Endodermal cell (in vitro differentiated cells): ENCODE measurements around the gene NDUFAB1. TPM values are rescaled to one million over a fixed set of nuclear protein-coding genes. Genes with fewer than 3 reads are reported as not detected.

ENCODE experiments used
- DNase-seq: peaks from one replicate; pipeline ENCODE4 v3.0.0-alpha.2; 2017
- H3K27ac ChIP-seq: 2 replicates; pipeline ENCODE4 v1.5.1; 2013; ENCODE audit warnings: mild to moderate bottlenecking, low read depth, low read length, moderate library complexity
- H3K27me3 ChIP-seq: 2 replicates; pipeline ENCODE4 v1.6.1; 2013; ENCODE audit warnings: mild to moderate bottlenecking, low read length, moderate library complexity; ENCODE audit not compliant: insufficient read depth, control insufficient read depth, poor library complexity, severe bottlenecking
- H3K36me3 ChIP-seq: 2 replicates; pipeline ENCODE4 v1.7.0; 2013; ENCODE audit warnings: mild to moderate bottlenecking, low read length, moderate library complexity; ENCODE audit not compliant: control insufficient read depth, insufficient read depth
- H3K4me1 ChIP-seq: one replicate; pipeline ENCODE4 v1.7.0; 2013; ENCODE audit warnings: low read length; ENCODE audit not compliant: control insufficient read depth, insufficient read depth
- H3K4me3 ChIP-seq: 2 replicates; pipeline ENCODE4 v1.5.1; 2013; ENCODE audit warnings: mild to moderate bottlenecking, low read length, moderate library complexity
- H3K9ac ChIP-seq: 2 replicates; pipeline ENCODE4 v1.6.1; 2013; ENCODE audit warnings: mild to moderate bottlenecking, low read length, moderate library complexity; ENCODE audit not compliant: poor library complexity, severe bottlenecking; ENCODE audit errors: extremely low read depth
- H3K9me3 ChIP-seq: 2 replicates; pipeline ENCODE4 v1.6.1; 2013; ENCODE audit warnings: mild to moderate bottlenecking, low read length, moderate library complexity; ENCODE audit not compliant: control insufficient read depth
- H3K27ac Mint-ChIP-seq: 2 replicates; pipeline ENCODE4 v1.8.0; 2020; ENCODE audit warnings: mixed read lengths
- H3K27me3 Mint-ChIP-seq: 2 replicates; pipeline ENCODE4 v1.8.0; 2021; ENCODE audit warnings: mild to moderate bottlenecking, mixed read lengths; ENCODE audit not compliant: insufficient read depth
- H3K36me3 Mint-ChIP-seq: 2 replicates; pipeline ENCODE4 v1.8.0; 2020; ENCODE audit warnings: low read depth, mixed read lengths
- H3K4me1 Mint-ChIP-seq: 2 replicates; pipeline ENCODE4 v1.8.0; 2020; ENCODE audit warnings: mixed read lengths
- H3K4me3 Mint-ChIP-seq: 2 replicates; pipeline ENCODE4 v1.8.0; 2020; ENCODE audit warnings: mild to moderate bottlenecking, moderate library complexity, mixed read lengths
- H3K9me3 Mint-ChIP-seq: 2 replicates; pipeline ENCODE4 v1.8.0; 2020; ENCODE audit warnings: mild to moderate bottlenecking, mixed read lengths
- WGBS, 2 experiments: methylation state at CpG; one replicate each; pipeline versions ENCODE4 v1.1.5 to v1.1.7; 2013; ENCODE audit warnings: missing lambda C conversion rate in 2 of 2, mixed read lengths in 1 of 2; ENCODE audit not compliant: insufficient coverage in 1 of 2, insufficient read length in 1 of 2; 5-methylcytosine and 5-hydroxymethylcytosine counted together
- total RNA-seq, 2 donors: library from RNA; stranded (reverse); fragmentation: NEBNext Ultra II Directional in 1 of 2; extraction: Animal tissue kit (Norgen Biotek cat#: 25700) in 1 of 2; gene quantifications; 2 replicates in 1 of 2; 3 replicates in 1 of 2; pipeline ENCODE4 v1.2.1, GENCODE V29; 2021
- TF ChIP-seq, protein P1 (sequence below): fragments of 200-600 bp; sonication (generic); conservative IDR thresholded peaks from 2 replicates; pipeline ENCODE4 v1.5.0; 2021; ENCODE audit warnings: antibody characterized with exemption, mild to moderate bottlenecking

Gene NDUFAB1
- total RNA-seq, 2 donors from 2014 or later = 106 to 120 TPM

DNA sequence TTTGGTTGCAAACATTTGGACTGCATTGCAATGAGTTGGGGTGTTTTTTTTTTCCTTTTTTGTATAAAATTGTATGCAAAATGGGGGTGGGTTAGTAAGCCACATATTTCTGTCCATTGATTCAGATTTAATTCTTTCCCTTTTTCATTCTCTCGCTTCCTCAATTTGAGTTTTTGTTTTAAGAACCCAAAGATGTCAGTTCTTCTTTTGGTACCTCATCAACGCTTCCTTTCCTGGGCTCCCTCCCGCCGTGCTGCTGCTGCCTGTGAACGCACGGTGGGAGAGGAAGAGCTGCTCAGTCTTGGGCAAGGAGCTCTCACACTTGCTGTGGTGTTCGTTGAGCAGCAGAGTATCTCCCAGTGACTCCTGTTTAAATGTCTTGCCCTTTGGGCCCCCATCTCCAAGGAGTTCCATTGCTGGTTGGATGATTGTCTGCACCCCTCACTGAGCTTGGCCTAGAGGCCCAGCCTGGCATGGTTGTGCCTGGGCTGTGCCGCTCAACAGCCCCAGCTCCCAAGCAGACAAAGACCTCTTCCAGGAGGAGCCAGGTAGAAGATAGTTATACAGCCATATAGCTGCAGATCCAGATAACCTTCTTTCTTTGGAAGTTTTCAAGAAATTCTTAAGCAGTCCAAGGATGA is 25.0 kb downstream of the NDUFAB1 start:
- H3K27ac ChIP-seq = no peak overlapping the region
- H3K4me1 ChIP-seq = peaks cover 4% of the 10 kb centered on the region
- no peak overlapping the region for H3K4me3 ChIP-seq
- H3K27me3 ChIP-seq = no peaks in the 10 kb centered on the region
- Mint-ChIP-seq H3K27me3 (no peaks in the 10 kb centered on the region), H3K27ac (no peak overlapping the region), H3K4me1 (peaks cover 10% of the 10 kb centered on the region), H3K36me3 (peaks cover 74% of the 10 kb centered on the region), H3K9me3 (no peaks in the 10 kb centered on the region), H3K4me3 (no peak overlapping the region)
- no peak for DNase-seq
- TF ChIP-seq, protein P1, sequence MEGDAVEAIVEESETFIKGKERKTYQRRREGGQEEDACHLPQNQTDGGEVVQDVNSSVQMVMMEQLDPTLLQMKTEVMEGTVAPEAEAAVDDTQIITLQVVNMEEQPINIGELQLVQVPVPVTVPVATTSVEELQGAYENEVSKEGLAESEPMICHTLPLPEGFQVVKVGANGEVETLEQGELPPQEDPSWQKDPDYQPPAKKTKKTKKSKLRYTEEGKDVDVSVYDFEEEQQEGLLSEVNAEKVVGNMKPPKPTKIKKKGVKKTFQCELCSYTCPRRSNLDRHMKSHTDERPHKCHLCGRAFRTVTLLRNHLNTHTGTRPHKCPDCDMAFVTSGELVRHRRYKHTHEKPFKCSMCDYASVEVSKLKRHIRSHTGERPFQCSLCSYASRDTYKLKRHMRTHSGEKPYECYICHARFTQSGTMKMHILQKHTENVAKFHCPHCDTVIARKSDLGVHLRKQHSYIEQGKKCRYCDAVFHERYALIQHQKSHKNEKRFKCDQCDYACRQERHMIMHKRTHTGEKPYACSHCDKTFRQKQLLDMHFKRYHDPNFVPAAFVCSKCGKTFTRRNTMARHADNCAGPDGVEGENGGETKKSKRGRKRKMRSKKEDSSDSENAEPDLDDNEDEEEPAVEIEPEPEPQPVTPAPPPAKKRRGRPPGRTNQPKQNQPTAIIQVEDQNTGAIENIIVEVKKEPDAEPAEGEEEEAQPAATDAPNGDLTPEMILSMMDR = no peak
- 91 to 96% methylated on average over 6 to 8 of the region's 8 CpGs for WGBS, 2 experiments
- H3K9me3 ChIP-seq = no peaks in the 10 kb centered on the region
- no peak overlapping the region for H3K9ac ChIP-seq
- peaks cover 86% of the 10 kb centered on the region for H3K36me3 ChIP-seq

DNA sequence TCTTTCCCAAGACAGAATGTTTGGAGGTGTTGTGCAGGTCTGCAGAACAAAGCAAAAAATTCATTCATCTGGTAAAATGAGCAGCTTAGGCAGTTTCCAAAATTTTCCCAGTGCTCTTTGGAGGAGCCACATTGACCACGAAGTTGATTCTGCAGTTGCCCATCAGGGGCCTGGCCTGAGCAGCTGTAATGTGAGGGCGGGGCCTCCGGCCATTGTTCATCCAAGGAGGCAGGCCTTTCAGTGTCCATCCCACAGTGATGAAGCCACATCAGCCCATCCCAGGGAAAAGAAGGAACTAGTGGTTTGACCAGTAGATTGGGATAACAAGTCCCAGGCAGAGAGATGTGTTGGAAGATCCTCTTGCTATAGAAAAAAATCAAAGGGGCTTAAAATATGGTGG is 28.5 kb downstream of the NDUFAB1 start:
- Histone ChIP-seq H3K9me3 (no peaks in the 10 kb centered on the region), H3K4me3 (no peak overlapping the region), H3K36me3 (peaks cover 90% of the 10 kb centered on the region), H3K27me3 (no peaks in the 10 kb centered on the region), H3K9ac (no peak overlapping the region), H3K27ac (no peak overlapping the region), H3K4me1 (no peaks in the 10 kb centered on the region)
- Mint-ChIP-seq H3K36me3 (peaks cover 82% of the 10 kb centered on the region), H3K9me3 (no peaks in the 10 kb centered on the region), H3K27me3 (no peaks in the 10 kb centered on the region), H3K4me1 (no peaks in the 10 kb centered on the region), H3K27ac (no peak overlapping the region), H3K4me3 (no peak overlapping the region)
- TF ChIP-seq, protein P1 = no peak
- 95 to 100% methylated on average over 3 of the region's 3 CpGs for WGBS, 2 experiments
- DNase-seq = no peak

DNA sequence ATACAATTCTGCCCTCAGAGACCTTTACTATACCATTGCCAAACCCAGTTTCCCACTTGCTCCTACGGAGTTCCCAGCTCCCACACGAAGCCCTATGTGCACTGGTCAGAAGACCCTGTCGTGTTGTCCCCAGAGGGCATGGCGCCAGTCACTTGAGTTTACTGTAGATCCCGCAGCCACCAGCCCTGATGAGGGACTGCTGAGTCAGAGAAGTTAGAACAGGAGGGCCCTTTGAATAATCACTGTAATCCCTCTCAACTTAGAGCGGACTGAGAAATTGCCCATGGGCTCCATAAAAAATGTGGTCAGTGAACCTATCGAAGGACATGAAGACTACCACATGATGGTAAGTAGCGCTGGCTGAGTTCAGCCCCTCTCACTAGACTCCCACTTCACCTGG is 29.4 kb downstream of the NDUFAB1 start:
- Mint-ChIP-seq H3K27ac (peak overlapping the region; percentile 35), H3K9me3 (no peaks in the 10 kb centered on the region), H3K4me1 (no peaks in the 10 kb centered on the region), H3K36me3 (peaks cover 84% of the 10 kb centered on the region), H3K4me3 (no peak overlapping the region), H3K27me3 (no peaks in the 10 kb centered on the region)
- no peak for DNase-seq
- Histone ChIP-seq H3K27ac (no peak overlapping the region), H3K27me3 (no peaks in the 10 kb centered on the region), H3K36me3 (peaks cover 91% of the 10 kb centered on the region), H3K4me3 (no peak overlapping the region), H3K4me1 (no peaks in the 10 kb centered on the region), H3K9ac (no peak overlapping the region), H3K9me3 (no peaks in the 10 kb centered on the region)
- TF ChIP-seq, protein P1 = no peak
- 91 to 95% methylated on average over 6 to 8 of the region's 8 CpGs for WGBS, 2 experiments
